Measurements from ENCODE around the gene EFCAB14.

GRCh38 chr1:46767649-46768282 is 48.9 kb upstream of the EFCAB14 start:
- TF ChIP-seq CTCF (IDR thresholded peaks at IDR 0.05 in 4 of 5, conservative IDR thresholded peaks at IDR 0.05 in 1 of 5) (no peak), POLR2A (IDR thresholded peaks at IDR 0.05) (no peak)

Data from gastrocnemius medialis (tissue), 4 donors.